HG03103 (cell line): ENCODE results near the gene NEK6.
"Not testable (repeated sequence)": the region's sequence is repeated elsewhere in the genome, so short reads cannot be mapped to it uniquely, and the experiment has no call there.

Experiments
- ATAC-seq: cut with Tn5 transposase; IDR thresholded peaks from one replicate; pipeline ENCODE4 v1.9.1; 2021; ENCODE audit warnings: low read depth; ENCODE audit not compliant: unreplicated experiment

The NEK6 gene

DNA sequence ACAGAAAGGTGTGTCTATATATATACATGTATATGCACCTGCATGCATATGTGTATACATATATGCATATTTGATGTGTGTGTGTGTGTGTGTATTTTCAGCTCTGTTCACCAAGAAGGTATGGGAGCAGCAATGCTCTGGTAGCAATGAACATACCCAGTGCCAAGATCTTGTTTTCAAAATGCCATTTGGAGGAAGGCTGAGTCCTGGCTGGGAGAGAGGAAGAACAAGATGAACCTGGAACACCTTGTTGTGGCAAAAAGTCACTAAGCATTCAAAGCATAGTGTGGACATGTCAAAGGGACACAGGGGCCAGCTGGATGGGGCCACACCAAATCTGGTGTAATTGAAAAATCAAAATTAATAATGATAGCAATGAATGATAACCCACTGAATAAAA, 31.8 kb upstream of the NEK6 start:
- ATAC-seq, result no peak

DNA sequence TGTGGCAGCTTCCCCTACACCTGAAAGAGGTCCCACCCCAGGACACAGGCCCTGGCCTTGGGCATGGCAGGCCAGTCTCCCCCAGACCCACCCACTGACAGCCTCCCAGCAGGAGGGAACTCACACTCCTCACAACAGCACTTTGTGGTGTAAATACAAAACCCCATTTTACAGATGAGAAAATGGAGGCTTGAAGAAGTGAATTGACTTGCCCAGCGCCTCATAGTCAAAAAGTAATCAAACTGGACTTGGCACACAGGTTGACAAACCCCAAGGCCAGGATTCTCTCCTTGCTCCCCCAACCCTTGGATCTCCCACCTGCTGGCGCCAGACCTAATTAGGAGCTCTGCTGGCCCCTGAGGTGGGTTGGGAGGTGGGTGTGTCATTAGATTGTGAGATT, 29.2 kb upstream of the NEK6 start:
- no peak for ATAC-seq

DNA sequence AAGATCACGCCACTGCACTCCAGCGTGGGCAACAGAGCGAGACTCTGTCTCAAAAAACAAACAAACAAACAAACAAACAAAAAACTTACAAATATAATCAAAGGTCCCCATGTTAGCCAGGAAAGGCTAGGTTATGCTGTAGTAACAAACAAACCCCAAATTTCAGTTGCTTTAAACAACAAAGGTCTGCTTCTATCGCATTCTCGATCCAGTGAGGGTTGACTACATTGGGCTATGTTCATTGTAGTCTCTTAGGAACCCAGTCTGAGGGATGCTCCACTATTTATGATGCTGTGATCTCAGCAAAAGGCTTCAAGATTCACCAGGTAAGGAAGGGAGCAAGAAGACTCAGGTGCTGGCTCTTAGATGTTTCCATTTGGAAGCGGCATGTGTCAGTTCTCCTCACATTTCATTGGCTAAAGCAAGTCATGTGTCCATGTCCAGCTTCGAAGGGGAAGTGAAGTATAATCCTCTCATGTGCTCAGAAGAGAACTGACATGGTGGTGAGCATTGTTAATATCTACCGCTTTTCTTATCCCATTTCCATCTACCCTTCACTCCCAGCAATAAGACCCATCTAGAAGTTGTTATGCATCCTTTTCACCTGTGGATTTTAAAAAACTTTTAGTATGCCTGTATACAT, 26.5 kb upstream of the NEK6 start:
- no peak for ATAC-seq

DNA sequence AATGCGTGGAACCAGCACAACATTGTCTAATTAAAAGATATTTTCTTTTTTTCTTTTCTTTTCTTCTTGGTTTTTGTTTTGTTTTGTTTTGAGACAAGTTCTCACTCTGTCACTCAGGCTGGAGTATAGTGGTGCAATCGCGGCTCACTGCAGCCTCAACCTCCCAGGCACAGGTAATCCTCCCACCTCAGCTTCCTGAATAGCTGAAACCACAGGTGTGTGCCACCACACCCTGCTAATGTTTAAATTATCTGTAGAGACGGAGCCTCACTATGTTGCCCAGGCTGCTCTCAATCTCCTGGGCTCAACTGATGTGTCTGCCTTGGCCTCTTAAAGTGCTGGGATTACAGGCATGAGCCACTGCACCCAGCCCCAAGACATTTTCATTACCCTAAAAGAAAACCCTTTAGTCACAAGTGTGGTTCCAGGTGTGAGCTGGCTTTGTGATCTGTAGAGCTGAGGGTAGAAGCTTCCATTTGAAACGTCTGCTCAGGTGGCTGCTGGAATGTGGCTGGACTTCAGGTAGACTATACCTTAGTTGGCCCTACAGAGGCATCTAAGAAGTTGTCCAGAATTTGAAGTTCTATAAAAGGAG, 19.1 kb upstream of the NEK6 start:
- ATAC-seq, result no peak

DNA sequence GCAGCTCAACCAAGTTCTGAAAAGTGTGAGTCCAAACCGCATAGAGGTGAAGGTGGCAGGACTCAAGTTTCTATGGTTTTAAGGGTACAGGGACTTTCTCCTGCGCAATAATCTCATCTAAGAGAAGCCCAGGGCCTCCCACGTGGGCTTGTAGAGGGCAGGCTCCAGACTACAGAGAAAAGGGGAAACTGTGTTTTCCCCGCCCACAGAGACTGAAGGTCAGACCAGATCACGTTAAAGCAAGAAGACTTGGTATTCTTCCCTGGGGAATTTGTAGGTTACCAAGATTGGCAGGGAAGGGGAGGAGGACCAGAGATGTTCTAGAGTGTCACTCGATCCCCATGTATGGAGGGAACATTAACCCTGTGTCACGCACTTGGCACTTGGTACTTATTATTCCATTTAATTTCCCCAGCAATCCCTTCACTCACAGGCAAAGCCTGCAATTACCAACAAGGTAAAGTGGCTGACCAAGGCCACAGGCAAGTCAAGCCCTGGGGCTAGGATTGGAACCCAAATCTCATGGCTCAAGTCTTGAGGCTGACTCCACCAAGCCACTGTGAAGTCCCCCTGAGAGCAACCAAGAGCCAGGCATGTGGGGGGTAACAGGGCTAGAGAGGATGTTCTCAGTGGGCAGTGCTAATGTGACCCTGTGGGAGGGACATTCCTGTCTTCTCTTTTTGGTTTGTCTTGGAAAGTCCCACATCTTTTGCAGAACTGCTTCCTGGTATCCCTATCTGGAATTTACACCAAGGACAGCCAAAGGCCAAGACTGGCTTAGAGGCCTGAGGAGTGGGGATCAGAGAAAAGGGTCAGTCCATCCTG, 18.3 kb upstream of the NEK6 start:
- peak; percentile 81 for ATAC-seq

DNA sequence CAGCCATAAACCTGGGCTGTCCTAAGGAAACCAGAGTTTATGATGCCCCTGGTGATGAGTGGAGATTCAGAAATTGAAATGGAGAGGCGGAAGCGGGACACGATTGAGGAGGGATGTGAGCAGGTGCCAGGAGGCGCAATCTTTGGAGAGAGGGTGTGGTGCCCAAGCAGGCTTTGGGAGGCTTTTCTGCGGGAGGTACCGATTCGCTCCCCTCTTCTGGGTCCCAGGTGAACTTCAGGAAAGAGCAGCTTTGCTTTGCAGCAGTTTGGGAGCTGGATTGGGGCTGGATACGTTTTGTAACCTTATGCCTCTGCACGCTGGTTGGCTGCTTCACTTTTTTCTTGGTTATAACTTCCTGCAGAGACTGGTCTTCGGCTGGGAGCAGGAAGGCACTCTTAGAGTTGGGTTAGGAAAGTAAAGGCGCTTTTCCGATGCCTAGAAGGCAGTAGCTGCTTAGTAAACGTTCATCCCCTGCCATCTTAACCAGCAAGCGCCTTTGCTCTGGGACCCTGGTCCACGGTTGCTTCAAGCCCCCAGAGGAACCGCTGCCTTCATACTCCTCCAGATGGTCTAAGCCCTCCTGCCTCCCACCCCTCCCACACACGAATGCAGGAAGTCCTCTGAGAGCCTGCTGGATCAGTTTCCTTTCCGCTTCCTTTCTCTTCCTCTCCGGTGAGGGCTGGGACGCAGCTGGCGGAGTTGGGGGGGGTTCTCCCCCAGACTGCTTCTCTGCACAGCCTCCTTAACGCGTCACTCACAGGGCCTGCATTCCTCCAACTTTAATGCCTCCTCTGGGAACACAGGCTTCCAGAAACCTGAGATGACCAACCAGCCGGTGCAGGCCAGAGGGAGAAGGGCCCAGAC, 15.2 kb upstream of the NEK6 start:
- no peak for ATAC-seq

DNA sequence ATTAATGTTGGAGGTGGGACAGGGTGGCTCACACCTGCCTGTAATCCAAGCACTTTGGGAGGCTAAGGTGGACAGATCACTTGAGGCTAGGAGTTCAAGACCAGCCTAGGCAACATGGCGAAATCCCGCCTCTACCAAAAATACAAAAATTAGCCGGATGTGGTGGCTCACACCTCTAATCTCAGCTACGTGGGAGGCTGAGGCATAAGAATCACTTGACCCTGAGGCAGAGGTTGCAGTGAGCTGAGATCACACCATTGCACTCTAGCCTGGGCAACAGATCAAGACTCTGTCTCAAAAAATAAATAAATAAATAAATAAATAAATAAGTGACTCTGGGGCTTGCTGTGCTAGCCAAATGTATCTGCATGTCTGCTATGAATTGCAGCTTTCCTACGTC, 10.4 kb upstream of the NEK6 start:
- ATAC-seq, result not testable (repeated sequence)

DNA sequence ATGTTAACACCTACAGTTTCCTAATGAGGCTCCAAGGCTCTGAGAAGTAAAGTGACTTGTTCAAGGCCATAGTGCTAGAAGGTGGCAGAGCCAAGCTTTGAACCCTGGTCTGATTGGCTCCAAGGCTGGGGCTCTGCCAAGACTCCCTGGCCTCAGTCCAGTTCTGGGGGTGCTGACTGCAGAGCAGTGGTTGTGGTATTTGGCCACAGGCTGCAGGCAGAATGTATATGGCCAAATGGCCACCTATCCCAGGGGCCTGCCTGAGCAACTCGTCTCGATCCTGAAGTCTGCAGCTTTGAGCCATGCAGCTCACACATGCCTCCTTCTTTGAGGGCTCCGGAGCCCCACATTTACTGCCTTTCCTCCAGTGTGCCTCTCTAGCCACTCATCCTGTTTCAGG, 9.7 kb upstream of the NEK6 start:
- ATAC-seq, result no peak

DNA sequence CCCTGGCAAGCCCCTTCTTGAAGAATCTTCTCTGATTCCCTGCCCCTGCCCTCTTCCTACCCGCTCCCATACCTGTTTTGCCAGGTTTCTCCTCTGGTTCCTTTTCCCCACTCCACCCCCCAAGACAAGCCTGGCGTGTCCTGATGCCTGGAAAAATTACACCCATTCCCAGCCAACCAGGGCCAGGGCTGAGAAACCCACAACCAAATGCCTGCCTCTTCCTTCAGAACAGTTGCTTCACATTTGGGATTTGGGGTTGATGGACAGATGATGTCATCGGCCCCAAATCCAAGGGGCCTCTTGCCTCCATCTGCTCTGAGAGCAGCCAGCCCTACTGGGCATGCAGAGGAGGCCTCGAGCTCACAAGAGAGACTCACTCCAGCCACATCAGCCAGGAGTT, 8.8 kb upstream of the NEK6 start:
- ATAC-seq, result no peak

DNA sequence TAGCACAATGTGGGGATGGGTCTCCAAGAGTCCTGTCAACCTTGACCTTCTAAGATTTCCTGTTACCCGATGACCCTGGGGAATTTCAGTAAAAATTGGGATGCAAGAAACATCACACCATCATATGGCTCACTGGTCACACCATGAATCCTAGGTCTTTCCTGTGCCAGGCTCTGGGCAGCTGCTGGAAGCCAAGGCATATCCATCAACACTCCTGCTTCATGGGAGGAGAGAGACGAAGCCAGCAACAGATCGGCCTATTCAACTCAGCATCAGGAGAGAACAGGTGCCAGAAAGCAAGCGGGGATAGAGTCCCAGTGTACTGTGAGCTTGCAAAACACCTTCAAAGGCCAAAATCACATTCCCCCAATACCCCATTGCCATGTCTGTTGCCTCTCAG, 6.5 kb upstream of the NEK6 start:
- no peak for ATAC-seq

DNA sequence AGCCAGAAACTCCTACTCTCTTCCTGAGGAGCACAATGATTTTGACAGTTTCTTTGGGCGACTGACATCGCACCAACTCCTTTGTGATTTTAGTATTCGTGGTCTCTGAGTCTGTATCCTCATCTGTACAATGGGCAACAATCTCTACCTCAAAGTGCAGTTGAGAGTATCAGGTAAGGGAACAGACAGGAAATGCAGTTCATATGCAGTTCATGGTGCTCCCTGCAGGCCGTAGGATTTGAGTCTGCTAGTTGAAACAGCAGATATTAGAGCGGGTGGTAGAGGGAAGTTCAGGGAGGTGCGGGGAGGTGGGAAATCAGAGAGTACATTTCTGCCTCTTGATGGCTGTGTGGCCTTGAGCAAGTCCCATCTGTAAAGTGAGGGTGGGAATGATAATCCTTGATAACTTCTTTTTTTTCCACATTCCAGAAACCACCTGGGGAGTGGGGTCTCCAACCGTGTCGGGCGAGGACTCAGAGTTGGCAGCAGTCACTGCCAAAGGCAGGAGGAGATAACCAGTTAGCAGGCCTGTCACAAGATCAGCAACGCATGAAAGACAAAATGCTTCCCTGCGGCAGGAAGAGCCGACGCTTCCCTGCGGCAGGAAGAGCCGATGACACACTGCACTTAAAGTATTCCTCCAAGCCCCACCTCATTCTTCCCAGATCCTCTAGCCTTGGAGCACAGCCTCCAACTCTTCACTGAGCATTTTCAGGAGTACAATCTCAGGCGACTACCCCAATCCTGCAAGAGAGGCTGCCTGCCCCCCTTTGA, 6.0 kb upstream of the NEK6 start:
- no peak for ATAC-seq

DNA sequence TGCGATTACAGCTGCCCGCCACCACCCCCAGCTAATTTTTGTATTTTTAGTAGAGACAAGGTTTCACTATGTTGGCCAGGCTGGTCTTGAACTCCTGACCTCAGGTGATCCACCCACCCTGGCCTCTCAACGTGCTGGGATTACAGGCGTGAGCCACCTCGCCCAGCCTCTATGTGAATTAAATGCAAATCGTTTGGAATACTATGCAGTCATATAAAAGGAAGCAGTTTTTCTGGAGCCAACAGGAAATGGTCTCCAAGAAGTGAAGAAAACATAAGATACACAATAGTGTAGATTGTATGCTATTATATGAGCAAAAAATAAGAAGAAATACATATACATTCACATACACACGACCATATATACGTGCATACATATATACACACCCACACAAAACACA, 4.9 kb upstream of the NEK6 start:
- not testable (repeated sequence) for ATAC-seq

DNA sequence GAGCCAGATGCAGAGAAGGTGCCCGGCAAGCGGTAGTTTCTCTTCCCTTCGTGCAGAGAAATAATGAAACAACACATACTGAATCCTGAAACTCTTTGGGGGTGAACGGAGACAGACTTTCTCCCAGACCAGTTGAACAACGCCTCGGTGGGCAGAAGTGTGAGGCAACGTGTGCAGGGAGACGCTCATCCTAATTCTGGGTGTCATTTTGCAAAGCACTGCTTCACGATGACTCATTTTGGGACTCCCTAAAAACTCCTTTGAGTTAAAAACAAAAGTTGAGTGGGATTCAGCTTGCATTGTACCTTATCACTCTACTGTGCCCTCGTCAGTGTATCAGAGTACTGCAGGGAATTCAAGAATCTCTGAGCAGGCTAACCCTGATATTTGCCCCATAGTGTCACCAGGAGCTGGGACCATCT, 3.5 kb upstream of the NEK6 start:
- ATAC-seq, result peak; percentile 49

DNA sequence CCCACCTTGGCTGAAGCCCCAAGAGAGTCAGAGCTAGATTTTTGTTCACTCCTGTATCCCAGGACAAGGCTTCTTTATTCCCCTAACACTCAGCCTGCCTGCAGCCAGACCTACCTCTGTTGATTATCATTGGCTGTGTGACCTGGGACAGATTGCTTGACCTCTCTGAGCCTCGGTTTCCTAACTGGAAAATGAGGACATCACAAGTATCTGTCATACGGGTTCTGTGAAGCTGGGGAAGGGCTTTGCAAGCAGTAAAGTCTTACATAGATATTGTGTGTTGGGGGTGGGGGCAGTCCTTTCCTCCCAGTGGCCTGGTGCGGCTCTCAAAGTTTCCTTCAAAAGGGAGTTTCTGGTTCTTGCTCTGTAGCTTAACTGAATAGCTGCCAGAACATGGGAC, 2.5 kb upstream of the NEK6 start:
- no peak for ATAC-seq

DNA sequence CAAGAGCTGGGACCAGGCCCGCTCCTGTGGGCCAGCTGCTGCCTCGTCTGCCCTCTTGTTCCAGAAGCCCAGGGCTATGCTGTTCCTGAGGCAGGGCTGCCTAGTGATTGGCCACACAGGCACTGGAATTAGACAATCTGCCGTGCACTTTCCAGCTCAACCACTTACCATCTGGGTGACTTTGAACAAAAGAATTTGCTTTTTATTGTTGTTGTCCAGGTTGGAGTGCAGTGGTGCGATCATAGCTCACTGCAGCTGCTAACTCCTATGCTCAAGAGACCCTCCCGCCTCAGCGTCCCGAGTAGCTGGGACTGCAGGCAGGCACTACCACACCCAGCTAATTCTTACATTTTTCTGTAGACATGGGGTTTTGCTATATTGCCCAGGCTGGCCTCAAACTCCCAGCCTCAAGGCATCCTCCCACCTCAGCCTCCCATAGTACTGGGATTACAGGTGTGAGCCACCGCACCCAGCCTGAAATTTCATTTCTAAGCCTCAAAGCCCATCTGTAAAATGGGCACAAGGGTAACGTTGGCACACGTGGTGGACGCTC, 1.2 kb upstream of the NEK6 start:
- ATAC-seq, result no peak

DNA sequence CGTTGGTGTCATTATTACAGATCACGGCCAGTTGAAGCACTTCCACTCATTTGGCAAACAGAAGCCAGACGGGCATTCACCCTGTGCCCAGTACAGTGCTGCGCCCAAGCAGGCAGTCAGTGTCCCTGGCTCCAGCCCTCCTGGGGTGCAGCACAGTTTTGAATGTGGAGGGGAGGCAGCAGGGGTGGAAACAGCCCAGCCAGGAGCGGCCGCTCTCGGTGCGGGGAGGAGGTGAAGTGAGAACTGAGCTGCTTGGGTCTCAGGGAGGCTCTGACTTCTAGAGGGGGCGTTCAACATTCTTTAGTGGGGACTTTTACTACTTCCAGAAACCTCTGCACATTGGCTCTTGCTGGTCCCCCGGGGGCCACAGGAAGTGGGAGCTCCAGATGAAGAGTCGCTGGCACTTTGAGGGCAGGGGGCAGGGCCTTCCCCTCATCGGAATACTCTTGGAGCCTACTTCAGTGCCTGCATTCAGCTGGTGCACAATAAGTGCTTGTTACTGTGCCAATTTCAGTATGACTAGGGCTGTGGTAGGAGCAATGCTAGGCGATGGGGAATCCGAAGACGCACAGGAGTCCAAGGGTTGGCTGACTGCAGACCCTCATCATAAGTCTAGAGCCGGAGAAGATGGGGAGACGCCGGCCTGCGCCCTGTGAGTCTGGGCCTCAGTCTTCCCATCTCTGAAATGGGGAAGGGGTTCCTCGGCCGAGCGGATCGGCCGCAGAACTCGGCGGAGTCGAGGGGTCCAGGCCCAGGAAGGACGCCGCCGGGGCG, 492 bp upstream of the NEK6 start:
- ATAC-seq, result no peak

DNA sequence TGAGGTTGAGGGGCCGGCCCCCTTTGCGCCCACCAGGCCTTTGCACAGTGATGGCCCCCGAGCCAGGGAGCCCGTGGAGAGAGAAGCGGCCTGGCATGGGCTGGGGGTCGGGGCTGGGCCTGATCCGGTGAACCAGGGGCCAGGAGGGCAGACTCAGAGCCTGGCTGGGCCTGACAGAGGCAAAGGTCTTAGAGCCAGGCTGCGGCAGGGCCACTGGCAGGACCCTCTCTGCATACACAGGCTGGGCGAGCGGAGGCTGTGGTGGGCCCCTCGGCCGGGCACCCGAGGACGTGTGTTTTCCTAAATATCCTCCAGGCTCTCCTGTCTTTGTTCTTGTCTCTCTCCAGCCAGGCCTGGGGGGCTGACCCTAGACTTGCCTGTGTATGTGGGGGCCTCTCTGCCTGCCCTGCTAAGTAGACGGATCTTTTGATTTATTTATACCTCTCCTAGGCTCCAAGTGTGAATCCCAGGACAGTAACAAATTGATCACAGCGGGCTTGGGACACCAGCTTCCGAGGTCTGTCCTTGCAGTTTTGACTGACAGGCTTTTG, 933 bp downstream of the NEK6 start:
- ATAC-seq, result no peak

DNA sequence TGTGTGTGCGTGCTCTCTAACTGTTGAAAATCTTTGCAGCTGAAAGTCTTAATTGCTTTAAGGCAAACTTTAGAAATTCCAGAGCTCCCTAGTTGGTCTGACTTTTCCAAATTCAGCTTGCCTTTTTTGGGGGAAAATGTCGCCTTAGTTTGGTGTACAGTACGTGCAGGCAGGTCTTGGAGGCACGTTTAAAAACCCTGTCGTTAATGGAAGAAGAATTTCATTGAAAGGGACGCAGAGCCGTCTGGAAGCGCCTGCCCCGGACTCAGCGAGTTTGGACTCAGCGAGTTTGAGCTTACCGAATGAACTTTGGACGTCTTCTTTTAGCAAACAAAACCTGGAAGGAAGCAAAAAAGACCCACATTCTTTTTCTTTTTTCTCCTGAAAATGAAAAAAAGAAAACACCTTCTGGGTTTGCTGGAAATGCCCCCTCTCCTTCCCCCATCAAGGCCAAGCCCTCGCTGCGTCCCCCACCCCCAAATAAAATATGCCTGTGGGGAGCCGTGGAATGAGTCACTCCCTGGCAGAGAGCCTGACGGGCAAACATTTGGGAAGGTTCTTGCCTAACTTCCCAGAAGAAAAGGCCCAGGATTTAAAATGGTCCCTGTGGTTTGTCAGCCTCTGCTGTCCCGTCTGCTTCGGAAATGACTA, 1.5 kb downstream of the NEK6 start:
- no peak for ATAC-seq
